ENCODE measurements around the gene TWNK. TPM values are rescaled to one million over a fixed set of nuclear protein-coding genes. Genes with fewer than 3 reads are reported as not detected.

Gene TWNK
- polyA plus RNA-seq (ENCODE audit: insufficient read length in 4 of 4) = 10 to 100 TPM; 14.5 to 15.6 (median 15.1) TPM

GRCh38 chr10:100986952-100987684 is at the start of gene TWNK, which contains the start of gene MRPL43:
TSS of gene TWNK (plus strand) at chr10:100987543. CDS start at chr10:100988211, 668 bp downstream.
TSS of gene MRPL43 (minus strand) at chr10:100987497. CDS start at chr10:100987443, 54 bp downstream.
- peak in 2 of 4 donors; percentile 72 to 75 for DNase-seq (ENCODE audit: low read depth in 4 of 4, low spot score in 2 of 4)

- no peak for DNase-seq (ENCODE audit: low read depth in 4 of 4, low spot score in 2 of 4)
Measured at GRCh38 chr10:100939763-100940344, 47.5 kb upstream of the TWNK start.

GRCh38 chr10:100942229-100942628 is 45.1 kb upstream of the TWNK start:
- no peak for DNase-seq (ENCODE audit: low read depth in 4 of 4, low spot score in 2 of 4)

GRCh38 chr10:100943508-100943907 is 43.8 kb upstream of the TWNK start:
- DNase-seq (ENCODE audit: low read depth in 4 of 4, low spot score in 2 of 4) = no peak

GRCh38 chr10:100945754-100946153 is 41.6 kb upstream of the TWNK start:
- no peak for DNase-seq (ENCODE audit: low read depth in 4 of 4, low spot score in 2 of 4)

- no peak for DNase-seq (ENCODE audit: low read depth in 4 of 4, low spot score in 2 of 4)
Measured at GRCh38 chr10:100948916-100949315, 38.4 kb upstream of the TWNK start.

- DNase-seq (ENCODE audit: low read depth in 4 of 4, low spot score in 2 of 4) = no peak
Measured at GRCh38 chr10:100960251-100960650, 27.1 kb upstream of the TWNK start.

- DNase-seq (ENCODE audit: low read depth in 4 of 4, low spot score in 2 of 4) = no peak
Measured at GRCh38 chr10:100962351-100963080, 24.8 kb upstream of the TWNK start.

- DNase-seq (ENCODE audit: low read depth in 4 of 4, low spot score in 2 of 4) = no peak
Measured at GRCh38 chr10:100963826-100964225, 23.5 kb upstream of the TWNK start.

- no peak for DNase-seq (ENCODE audit: low read depth in 4 of 4, low spot score in 2 of 4)
Measured at GRCh38 chr10:100965820-100966219, 21.5 kb upstream of the TWNK start.

- DNase-seq (ENCODE audit: low read depth in 4 of 4, low spot score in 2 of 4) = no peak
Measured at GRCh38 chr10:100966887-100967286, 20.5 kb upstream of the TWNK start.

- no peak for DNase-seq (ENCODE audit: low read depth in 4 of 4, low spot score in 2 of 4)
Measured at GRCh38 chr10:100967332-100967731, 20.0 kb upstream of the TWNK start.

- no peak for DNase-seq (ENCODE audit: low read depth in 4 of 4, low spot score in 2 of 4)
Measured at GRCh38 chr10:100968062-100968736, 19.1 kb upstream of the TWNK start.

- no peak for DNase-seq (ENCODE audit: low read depth in 4 of 4, low spot score in 2 of 4)
Measured at GRCh38 chr10:100968863-100969186, 18.5 kb upstream of the TWNK start.

- peak in 1 of 4 donors; percentile 35 for DNase-seq (ENCODE audit: low read depth in 4 of 4, low spot score in 2 of 4)
Measured at GRCh38 chr10:100969187-100970075, 17.9 kb upstream of the TWNK start, which contains the start of gene SEMA4G. TSS of gene SEMA4G (plus strand) at chr10:100969504. CDS start at chr10:100972913, 3,409 bp downstream.

GRCh38 chr10:100970076-100970913 is 17.0 kb upstream of the TWNK start:
- DNase-seq (ENCODE audit: low read depth in 4 of 4, low spot score in 2 of 4) = no peak

GRCh38 chr10:100970914-100971811 is 16.2 kb upstream of the TWNK start:
- DNase-seq (ENCODE audit: low read depth in 4 of 4, low spot score in 2 of 4) = no peak

Measured in left renal cortex interstitium (tissue), 4 donors.